HepG2 (cell line): ENCODE data around the gene ARF6. TPM values are rescaled to one million over a fixed set of nuclear protein-coding genes. Genes with fewer than 3 reads are reported as not detected.

Experiments
- ATAC-seq: fragments of 200-7000 bp; cut with Tn5 transposase; 3 replicates; pipeline ENCODE4 v1.9.1; 2020; ENCODE audit warnings: mild to moderate bottlenecking, moderate library complexity
- BruUV-seq: library from RNA; stranded (reverse); fragments of 400-500 nt; replicated peaks from 2 replicates; lab custom pipeline; 2021; lab: Mats Ljungman, UMichigan
- CTCF ChIA-PET: fragments of 300-600 bp; formaldehyde crosslinking; extraction: SDS; loops from one replicate; lab custom pipeline; 2021; ENCODE audit warnings: low total read pairs, inconsistent platforms, low intra/inter-chr PET ratio; lab: Yijun Ruan, JAX
- POLR2A ChIA-PET: fragments of 350-600 bp; sonication (Branson Sonifier 250); formaldehyde crosslinking; loops from one replicate; lab custom pipeline; 2020; ENCODE audit warnings: antibody characterized with exemption, inconsistent platforms; lab: Yijun Ruan, JAX
- DNase-seq: peaks from one replicate; pipeline ENCODE4 v3.0.0-alpha.2; 2015; ENCODE audit warnings: low spot score
- FAIRE-seq: peaks from 3 replicates; lab custom pipeline; 2011; peaks lifted over from hg19 to GRCh38; lab: Jason Lieb, UNC
- H2AFZ ChIP-seq: one replicate; pipeline ENCODE4 v1.6.1; 2011; ENCODE audit warnings: low read length, inconsistent platforms
- H3K27ac ChIP-seq: fragments of 300-600 bp; 3 replicates; pipeline ENCODE4 v1.8.0; 2011; ENCODE audit warnings: mixed run types, mild to moderate bottlenecking, mixed read lengths, low read length, inconsistent platforms; ENCODE audit not compliant: insufficient read depth; ENCODE audit errors: extremely low read length
- H3K27me3 ChIP-seq, 2 experiments: fragments of 200-600 bp in 1 of 2; 2 replicates in 1 of 2; 3 replicates in 1 of 2; pipeline versions ENCODE4 v1.6.0 to v1.8.0; 2011; ENCODE audit warnings: low read length in 2 of 2, mild to moderate bottlenecking in 2 of 2, moderate library complexity in 2 of 2, inconsistent platforms in 1 of 2; ENCODE audit not compliant: insufficient read depth in 2 of 2, control insufficient read depth in 1 of 2
- H3K36me3 ChIP-seq, 2 experiments: fragments of 200-600 bp in 1 of 2; replicated peaks in 1 of 2; 2 replicates in 1 of 2; 3 replicates in 1 of 2; pipeline versions ENCODE4 v1.5.1 to v1.8.0; 2011; ENCODE audit warnings: low read length in 2 of 2, inconsistent platforms in 1 of 2; ENCODE audit not compliant: insufficient read depth in 2 of 2, control insufficient read depth in 1 of 2
- H3K4me1 ChIP-seq: 2 replicates; pipeline ENCODE4 v1.5.1; 2012; ENCODE audit warnings: low read length, inconsistent platforms; ENCODE audit not compliant: insufficient read depth
- H3K4me2 ChIP-seq: 2 replicates; pipeline ENCODE4 v1.6.0; 2011; ENCODE audit warnings: low read depth, low read length, inconsistent platforms
- H3K4me3 ChIP-seq, 3 experiments: fragments of 200-600 bp in 1 of 3; sonication (generic), shearing (Covaris generic) in 1 of 3; replicated peaks in 1 of 3; 2 replicates each; pipeline ENCODE4 v1.5.1; 2011 to 2016; ENCODE audit warnings: low read length in 3 of 3, inconsistent platforms in 2 of 3, low read depth in 2 of 3, mild to moderate bottlenecking in 2 of 3, control low read depth in 1 of 3, mixed read lengths in 1 of 3; ENCODE audit not compliant: insufficient read depth in 1 of 3
- H3K79me2 ChIP-seq: one replicate; pipeline ENCODE4 v1.6.1; 2011; ENCODE audit warnings: low read length, inconsistent platforms; ENCODE audit not compliant: insufficient read depth
- H3K9ac ChIP-seq: 2 replicates; pipeline ENCODE4 v1.6.0; 2011; ENCODE audit warnings: mild to moderate bottlenecking, low read depth, low read length, inconsistent platforms; ENCODE audit not compliant: insufficient read depth
- H3K9me3 ChIP-seq: 2 replicates; pipeline ENCODE4 v1.5.1; 2012; ENCODE audit warnings: mild to moderate bottlenecking, low read length
- H4K20me1 ChIP-seq: 2 replicates; pipeline ENCODE4 v1.6.0; 2011; ENCODE audit warnings: inconsistent platforms, mild to moderate bottlenecking, low read length, moderate library complexity; ENCODE audit not compliant: insufficient read depth
- CENPT ChIP-seq: sonication (generic); formaldehyde crosslinking; IDR thresholded peaks from 2 replicates; pipeline ENCODE4 v1.8.0; 2022; ENCODE audit warnings: low read depth, mild to moderate bottlenecking, moderate library complexity, missing genetic modification reagents
- GATAD2A ChIP-seq: IDR thresholded peaks from 2 replicates; pipeline ENCODE4 v1.6.1; 2016
- HINFP ChIP-seq: sonication (generic); formaldehyde crosslinking; IDR thresholded peaks from 2 replicates; pipeline ENCODE4 v1.4.0; 2020; ENCODE audit warnings: low read depth, mild to moderate bottlenecking, missing genetic modification reagents
- KDM3A ChIP-seq: IDR thresholded peaks from 2 replicates; pipeline ENCODE4 v1.6.1; 2018; ENCODE audit warnings: low read depth, missing compliant biosample characterization
- KMT2B ChIP-seq: IDR thresholded peaks from 2 replicates; pipeline ENCODE4 v1.6.1; 2016; ENCODE audit warnings: missing genetic modification reagents, missing compliant biosample characterization
- NFE2 ChIP-seq: sonication (generic); formaldehyde crosslinking; IDR thresholded peaks from 2 replicates; pipeline ENCODE4 v1.4.0; 2020; ENCODE audit warnings: missing genetic modification reagents
- POGZ ChIP-seq: sonication (generic); formaldehyde crosslinking; IDR thresholded peaks from 2 replicates; pipeline ENCODE4 v1.4.0; 2020; ENCODE audit warnings: mild to moderate bottlenecking, missing genetic modification reagents
- SNAI1 ChIP-seq: sonication (generic); formaldehyde crosslinking; IDR thresholded peaks from 2 replicates; pipeline ENCODE4 v1.5.0; 2020; ENCODE audit warnings: mild to moderate bottlenecking, missing genetic modification reagents, borderline replicate concordance
- SRF ChIP-seq: IDR thresholded peaks from 2 replicates; pipeline ENCODE4 v1.6.1; 2011; ENCODE audit warnings: mild to moderate bottlenecking, low read depth, low read length, moderate library complexity
- ZNF7 ChIP-seq: IDR thresholded peaks from 2 replicates; pipeline ENCODE4 v1.6.1; 2016; ENCODE audit warnings: missing biosample characterization, missing genetic modification reagents
- WGBS: methylation state at CpG from one replicate; pipeline ENCODE4 v1.1.6; 2017; ENCODE audit warnings: low lambda C conversion rate; 5-methylcytosine and 5-hydroxymethylcytosine counted together
- in situ Hi-C: cut with HindIII; loops from 2 replicates; pipeline ENCODE4 v1.10.0; 2017; ENCODE audit warnings: low pct_unique_long_range_greater_than_20kb; ENCODE audit not compliant: extremely low pct_ligation_motif_present
- intact Hi-C: fragments of 100-400 bp; cut with micrococcal nuclease; formaldehyde crosslinking; loops from one replicate; pipeline ENCODE4 v1.10.0; 2022; ENCODE audit not compliant: unreplicated experiment
- polyA plus RNA-seq, 8 experiments: library from polyadenylated mRNA; depleted of rRNA in 3 of 8; stranded (reverse) in 7 of 8; unstranded in 1 of 8; fragments of >200 nt; fragmentation: Illumina TruSeq in 4 of 8; extraction: Trizol in 4 of 8; gene quantifications; 2 replicates each; pipeline versions ENCODE4 v1.2.1 to v1.2.3, GENCODE V29; 2011 to 2016; ENCODE audit warnings: low read depth in 4 of 8, missing spikeins in 1 of 8, mixed read lengths in 1 of 8; ENCODE audit not compliant: insufficient read depth in 1 of 8
- total RNA-seq, 5 experiments: library from RNA; depleted of rRNA; stranded (reverse); fragments of >200 nt; fragmentation: Illumina TruSeq; extraction: Trizol; gene quantifications; 2 replicates each; pipeline ENCODE4 v1.2.3, GENCODE V29; 2016; ENCODE audit warnings: low read depth in 1 of 5

ARF6 gene
- total and polyA plus RNA-seq, 2 of the 13 experiments (the other 11 are each of a cell fraction or from before 2014, with no cell fraction given): 12.7 to 31.9 TPM

DNA sequence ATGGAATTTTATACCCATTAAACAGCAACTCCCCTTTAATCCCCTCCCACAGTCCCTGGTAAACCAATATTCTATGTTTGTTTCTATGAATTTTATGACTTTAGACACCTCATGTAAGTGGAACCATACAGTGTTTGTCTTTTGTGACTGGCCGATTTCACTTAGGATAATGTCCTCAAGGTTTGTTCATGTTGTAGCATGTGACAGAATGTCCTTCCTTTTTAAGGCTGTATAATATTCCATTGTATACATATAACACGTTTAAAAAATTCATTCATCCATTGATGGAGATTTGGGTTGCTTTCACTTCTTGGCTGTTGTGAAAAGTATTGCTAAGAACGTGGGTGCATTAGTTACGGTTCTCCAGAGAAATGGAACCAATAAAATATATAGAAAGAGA, 40.2 kb downstream of the ARF6 start:
- ChIA-PET POLR2A (no interaction called here), CTCF (no interaction called here)
- no peaks in the 10 kb centered on the region for H3K36me3 ChIP-seq
- H2AFZ ChIP-seq: no peak overlapping the region
- H3K27me3 ChIP-seq: no peaks in the 10 kb centered on the region
- no peaks in the 10 kb centered on the region for H4K20me1 ChIP-seq
- no peak for FAIRE-seq
- no peak overlapping the region for H3K9ac ChIP-seq
- DNase-seq: no peak
- intact Hi-C loops (no loop called here), in situ Hi-C loops (no loop called here)
- no TSS peak for BruUV-seq
- no peak overlapping the region for H3K4me3 ChIP-seq
- ATAC-seq: no peak
- H3K4me1 ChIP-seq: peaks cover 37% of the 10 kb centered on the region
- H3K4me2 ChIP-seq: no peak overlapping the region
- TF ChIP-seq HINFP (CRISPR knock-in tag) (no peak), GATAD2A (CRISPR knock-in tag) (no peak), KDM3A (no peak), KMT2B (CRISPR knock-in tag) (no peak)
- WGBS: 44% methylated on average over 4 of the region's 4 CpGs
- no peaks in the 10 kb centered on the region for H3K79me2 ChIP-seq
- peaks cover 8% of the 10 kb centered on the region; the same call in 1 of the 2 replicates for H3K9me3 ChIP-seq
- no peak overlapping the region for H3K27ac ChIP-seq

GRCh38 chr14:49933704-49934103, 40.8 kb downstream of the ARF6 start:
- ATAC-seq (no peak), DNase-seq (no peak), FAIRE-seq (no peak)
- Histone ChIP-seq H3K4me1 (peaks cover 41% of the 10 kb centered on the region), H4K20me1 (no peaks in the 10 kb centered on the region), H3K79me2 (no peaks in the 10 kb centered on the region), H3K9ac (no peak overlapping the region), H3K9me3 (peaks cover 8% of the 10 kb centered on the region; the same call in 1 of the 2 replicates), H3K36me3 (no peaks in the 10 kb centered on the region), H3K4me3 (no peak overlapping the region), H2AFZ (no peak overlapping the region), H3K27me3 (no peaks in the 10 kb centered on the region), H3K27ac (no peak overlapping the region), H3K4me2 (no peak overlapping the region)
- ChIA-PET CTCF (no interaction called here), POLR2A (no interaction called here)
- BruUV-seq: no TSS peak
- 56% methylated on average over 5 of the region's 5 CpGs for WGBS
- intact Hi-C loops (no loop called here), in situ Hi-C loops (no loop called here)
- TF ChIP-seq ZNF7 (CRISPR knock-in tag): no peak
- TF ChIP-seq SRF: no peak
- no peak for TF ChIP-seq POGZ
- TF ChIP-seq NFE2: no peak
- no peak for TF ChIP-seq SNAI1 (CRISPR knock-in tag)
- TF ChIP-seq CENPT (CRISPR knock-in tag): no peak
